Astrocyte (in vitro differentiated cells and primary cell): ENCODE measurements around the gene INPP5J. TPM values are rescaled to one million over a fixed set of nuclear protein-coding genes. Genes with fewer than 3 reads are reported as not detected.

Experiments used
- DNase-seq: peaks from one replicate; pipeline ENCODE4 v3.0.0-alpha.2; 2010; ENCODE audit warnings: low read depth
- FAIRE-seq: peaks from 2 replicates; lab custom pipeline; 2011; peaks lifted over from hg19 to GRCh38; lab: Jason Lieb, UNC
- H2AFZ ChIP-seq: 2 replicates; pipeline ENCODE4 v1.6.0; 2012; ENCODE audit warnings: low read depth, low read length, inconsistent platforms
- H3K27ac ChIP-seq: 2 replicates; pipeline ENCODE4 v1.5.1; 2011; ENCODE audit warnings: low read depth, low read length, inconsistent platforms
- H3K27me3 ChIP-seq: 2 replicates; pipeline ENCODE4 v1.6.0; 2011; ENCODE audit warnings: low read length, inconsistent platforms; ENCODE audit not compliant: insufficient read depth
- H3K36me3 ChIP-seq: 2 replicates; pipeline ENCODE4 v1.5.1; 2011; ENCODE audit warnings: low read length, inconsistent platforms; ENCODE audit not compliant: insufficient read depth
- H3K4me1 ChIP-seq: 2 replicates; pipeline ENCODE4 v1.5.1; 2011; ENCODE audit warnings: low read length, inconsistent platforms; ENCODE audit not compliant: insufficient read depth
- H3K4me2 ChIP-seq: 2 replicates; pipeline ENCODE4 v1.6.0; 2012; ENCODE audit warnings: low read length, inconsistent platforms
- H3K4me3 ChIP-seq: 2 replicates; pipeline ENCODE4 v1.5.1; 2011; ENCODE audit warnings: low read depth, mild to moderate bottlenecking, low read length, inconsistent platforms; ENCODE audit not compliant: insufficient read depth
- H3K79me2 ChIP-seq: 2 replicates; pipeline ENCODE4 v1.6.0; 2012; ENCODE audit warnings: mild to moderate bottlenecking, low read length, inconsistent platforms; ENCODE audit not compliant: insufficient read depth
- H3K9ac ChIP-seq: 2 replicates; pipeline ENCODE4 v1.6.0; 2012; ENCODE audit warnings: mild to moderate bottlenecking, low read length, inconsistent platforms
- H3K9me3 ChIP-seq: 2 replicates; pipeline ENCODE4 v1.5.1; 2012; ENCODE audit warnings: low read depth, mild to moderate bottlenecking, low read length, inconsistent platforms; ENCODE audit not compliant: insufficient read depth
- H4K20me1 ChIP-seq: 2 replicates; pipeline ENCODE4 v1.6.0; 2012; ENCODE audit warnings: low read length, inconsistent platforms; ENCODE audit not compliant: insufficient read depth
- H3K27ac Mint-ChIP-seq: one replicate; pipeline ENCODE4 v1.8.0; 2021; ENCODE audit warnings: mild to moderate bottlenecking, mixed read lengths; ENCODE audit not compliant: unreplicated experiment
- H3K27me3 Mint-ChIP-seq: one replicate; pipeline ENCODE4 v1.8.0; 2021; ENCODE audit warnings: low read depth, mixed read lengths; ENCODE audit not compliant: unreplicated experiment
- H3K36me3 Mint-ChIP-seq: one replicate; pipeline ENCODE4 v1.8.0; 2021; ENCODE audit warnings: low read depth, mixed read lengths; ENCODE audit not compliant: unreplicated experiment
- H3K4me1 Mint-ChIP-seq: one replicate; pipeline ENCODE4 v1.8.0; 2021; ENCODE audit warnings: low read depth, mixed read lengths; ENCODE audit not compliant: unreplicated experiment
- H3K4me3 Mint-ChIP-seq: one replicate; pipeline ENCODE4 v1.8.0; 2021; ENCODE audit warnings: mild to moderate bottlenecking, moderate library complexity, mixed read lengths; ENCODE audit not compliant: unreplicated experiment
- H3K9me3 Mint-ChIP-seq: one replicate; pipeline ENCODE4 v1.8.0; 2021; ENCODE audit warnings: mild to moderate bottlenecking, mixed read lengths; ENCODE audit not compliant: unreplicated experiment
- CTCF ChIP-seq: IDR thresholded peaks from 2 replicates; pipeline ENCODE4 v1.5.1; 2011; ENCODE audit warnings: low read depth, mild to moderate bottlenecking, inconsistent platforms, low read length, moderate library complexity; ENCODE audit not compliant: insufficient read depth
- EZH2 ChIP-seq: IDR thresholded peaks from 2 replicates; pipeline ENCODE4 v1.6.1; 2012; ENCODE audit warnings: mild to moderate bottlenecking, low read length, inconsistent platforms; ENCODE audit not compliant: insufficient read depth
- total RNA-seq: library from RNA; stranded (reverse); gene quantifications from 2 replicates; pipeline ENCODE4 v1.2.1, GENCODE V29; 2021

INPP5J gene
- total RNA-seq, 1 donor from 2014 or later: 3.0 TPM

GRCh38 chr22:31093086-31093850 is 29.5 kb upstream of the INPP5J start:
- H3K27me3 Mint-ChIP-seq: no peaks in the 10 kb centered on the region
- no peak overlapping the region for H3K27ac Mint-ChIP-seq
- peaks cover 30% of the 10 kb centered on the region for H3K36me3 Mint-ChIP-seq
- H3K27ac ChIP-seq: no peak overlapping the region
- peaks cover 67% of the 10 kb centered on the region for H4K20me1 ChIP-seq
- no peak for FAIRE-seq
- peaks cover 50% of the 10 kb centered on the region for H3K36me3 ChIP-seq
- H3K79me2 ChIP-seq: peaks cover 5% of the 10 kb centered on the region
- no peak for TF ChIP-seq CTCF
- no peak for TF ChIP-seq EZH2
- H3K4me1 ChIP-seq: no peaks in the 10 kb centered on the region
- no peak overlapping the region for H2AFZ ChIP-seq
- no peaks in the 10 kb centered on the region for H3K9me3 Mint-ChIP-seq
- no peaks in the 10 kb centered on the region for H3K9me3 ChIP-seq
- no peak overlapping the region for H3K4me3 ChIP-seq
- H3K4me3 Mint-ChIP-seq: no peak overlapping the region
- no peaks in the 10 kb centered on the region for H3K4me1 Mint-ChIP-seq
- H3K9ac ChIP-seq: no peak overlapping the region
- H3K4me2 ChIP-seq: no peak overlapping the region
- H3K27me3 ChIP-seq: no peaks in the 10 kb centered on the region
- no peak for DNase-seq

- H3K9ac ChIP-seq: no peak overlapping the region
- H3K36me3 ChIP-seq: peaks cover 45% of the 10 kb centered on the region
- H3K27ac ChIP-seq: no peak overlapping the region
- H3K4me1 ChIP-seq: no peaks in the 10 kb centered on the region
- Mint-ChIP-seq H3K4me1 (no peaks in the 10 kb centered on the region), H3K27ac (no peak overlapping the region), H3K36me3 (peaks cover 29% of the 10 kb centered on the region), H3K4me3 (no peak overlapping the region), H3K27me3 (no peaks in the 10 kb centered on the region), H3K9me3 (no peaks in the 10 kb centered on the region)
- no peak for TF ChIP-seq CTCF
- TF ChIP-seq EZH2: no peak
- H3K79me2 ChIP-seq: peaks cover 4% of the 10 kb centered on the region
- no peaks in the 10 kb centered on the region for H3K9me3 ChIP-seq
- H4K20me1 ChIP-seq: peaks cover 63% of the 10 kb centered on the region
- no peak for DNase-seq
- H3K4me3 ChIP-seq: no peak overlapping the region
- H3K27me3 ChIP-seq: no peaks in the 10 kb centered on the region
- H2AFZ ChIP-seq: no peak overlapping the region
- FAIRE-seq: no peak
- H3K4me2 ChIP-seq: no peak overlapping the region
These were observed 28.7 kb upstream of the INPP5J start for GRCh38 chr22:31094021-31094551.

- no peak overlapping the region for H3K27ac ChIP-seq
- no peak overlapping the region for H2AFZ ChIP-seq
- peaks cover 48% of the 10 kb centered on the region for H3K36me3 ChIP-seq
- Mint-ChIP-seq H3K4me3 (no peak overlapping the region), H3K27me3 (no peaks in the 10 kb centered on the region), H3K27ac (no peak overlapping the region), H3K9me3 (no peaks in the 10 kb centered on the region), H3K4me1 (no peaks in the 10 kb centered on the region), H3K36me3 (peaks cover 29% of the 10 kb centered on the region)
- H3K27me3 ChIP-seq: no peaks in the 10 kb centered on the region
- H3K9ac ChIP-seq: no peak overlapping the region
- TF ChIP-seq EZH2 (no peak), CTCF (no peak)
- H3K79me2 ChIP-seq: no peaks in the 10 kb centered on the region
- no peak overlapping the region for H3K4me3 ChIP-seq
- DNase-seq (no peak), FAIRE-seq (no peak)
- peaks cover 63% of the 10 kb centered on the region for H4K20me1 ChIP-seq
- no peak overlapping the region for H3K4me2 ChIP-seq
- H3K9me3 ChIP-seq: no peaks in the 10 kb centered on the region
- no peaks in the 10 kb centered on the region for H3K4me1 ChIP-seq
These were observed 28.0 kb upstream of the INPP5J start for GRCh38 chr22:31094741-31095140.
